PC-9 (cell line): ENCODE measurements around the gene PLXND1. TPM values are rescaled to one million over a fixed set of nuclear protein-coding genes. Genes with fewer than 3 reads are reported as not detected.

Experiments used
- BruUV-seq: library from RNA; stranded (reverse); fragments of 400-500 nt; replicated peaks from 2 replicates; lab custom pipeline; 2021; lab: Mats Ljungman, UMichigan
- CTCF ChIA-PET: fragments of 300-600 bp; sonication (Branson Sonifier 250); formaldehyde crosslinking; loops from one replicate; lab custom pipeline; 2022; ENCODE audit warnings: antibody characterized with exemption; lab: Charles Lee
- POLR2A ChIA-PET: fragments of 300-600 bp; sonication (Branson Sonifier 250); formaldehyde crosslinking; loops from one replicate; lab custom pipeline; 2022; ENCODE audit warnings: antibody characterized with exemption; ENCODE audit not compliant: unreplicated experiment; lab: Charles Lee
- DNase-seq, 2 experiments: peaks; one replicate each; pipeline versions ENCODE4 v3.0.0 to v3.0.0-alpha.2; 2015 to 2022; ENCODE audit warnings: mixed read lengths in 1 of 2
- H2AFZ ChIP-seq: fragments of 200-600 bp; sonication (generic); 2 replicates; pipeline ENCODE4 v1.8.1; 2017; ENCODE audit warnings: antibody characterized with exemption
- H3F3A ChIP-seq: fragments of 200-600 bp; sonication (generic); 2 replicates; pipeline ENCODE4 v1.8.1; 2017; ENCODE audit warnings: antibody characterized with exemption, mild to moderate bottlenecking, low read depth; ENCODE audit not compliant: insufficient read depth
- H3K27ac ChIP-seq: fragments of 200-600 bp; sonication (generic); 2 replicates; pipeline ENCODE4 v1.6.1; 2016; ENCODE audit warnings: mixed run types
- H3K27me3 ChIP-seq: fragments of 200-600 bp; sonication (generic); 2 replicates; pipeline ENCODE4 v1.6.1; 2016; ENCODE audit warnings: low read depth, mixed run types; ENCODE audit not compliant: insufficient read depth
- H3K36me3 ChIP-seq: fragments of 200-600 bp; sonication (generic); 2 replicates; pipeline ENCODE4 v1.6.1; 2016; ENCODE audit warnings: low read depth, mixed run types
- H3K4me1 ChIP-seq: fragments of 200-600 bp; sonication (generic); replicated peaks from 2 replicates; pipeline ENCODE4 v1.6.1; 2016; ENCODE audit warnings: mixed run types; ENCODE audit not compliant: insufficient read depth
- H3K4me2 ChIP-seq: fragments of 200-600 bp; sonication (generic); 2 replicates; pipeline ENCODE4 v1.6.1; 2017; ENCODE audit warnings: mixed run types
- H3K4me3 ChIP-seq: fragments of 200-600 bp; sonication (generic); 2 replicates; pipeline ENCODE4 v1.6.1; 2016; ENCODE audit warnings: mixed run types
- H3K79me2 ChIP-seq: fragments of 200-600 bp; sonication (generic); 2 replicates; pipeline ENCODE4 v1.6.1; 2017; ENCODE audit warnings: low read depth, mixed run types
- H3K9me2 ChIP-seq: fragments of 200-600 bp; sonication (generic); 2 replicates; pipeline ENCODE4 v1.8.1; 2017; ENCODE audit warnings: mild to moderate bottlenecking; ENCODE audit not compliant: insufficient read depth
- H3K9me3 ChIP-seq: fragments of 200-600 bp; sonication (generic); 2 replicates; pipeline ENCODE4 v1.8.1; 2016; ENCODE audit warnings: low read depth; ENCODE audit not compliant: insufficient read depth
- H4K20me1 ChIP-seq: fragments of 200-600 bp; sonication (generic); 2 replicates; pipeline ENCODE4 v1.8.1; 2017; ENCODE audit not compliant: insufficient read depth
- EZH2 ChIP-seq: fragments of 200-600 bp; sonication (generic); IDR thresholded peaks from 2 replicates; pipeline ENCODE4 v1.8.0; 2017; ENCODE audit warnings: antibody characterized with exemption, low read depth
- intact Hi-C: fragments of 100-400 bp; cut with micrococcal nuclease; formaldehyde crosslinking; loops from one replicate; pipeline ENCODE4 v1.10.0; 2022; ENCODE audit not compliant: unreplicated experiment
- total RNA-seq: library from RNA; stranded (reverse); gene quantifications from 2 replicates; pipeline ENCODE4 v1.2.3, GENCODE V29; 2021
- TF ChIP-seq, protein P1 (sequence below): fragments of 200-600 bp; sonication (generic); conservative IDR thresholded peaks from 2 replicates; pipeline ENCODE4 v1.6.1; 2017; ENCODE audit warnings: mixed run types, antibody characterized with exemption, mild to moderate bottlenecking, moderate library complexity

PLXND1 gene
- total RNA-seq, 1 experiment from 2014 or later: 44.4 TPM

DNA sequence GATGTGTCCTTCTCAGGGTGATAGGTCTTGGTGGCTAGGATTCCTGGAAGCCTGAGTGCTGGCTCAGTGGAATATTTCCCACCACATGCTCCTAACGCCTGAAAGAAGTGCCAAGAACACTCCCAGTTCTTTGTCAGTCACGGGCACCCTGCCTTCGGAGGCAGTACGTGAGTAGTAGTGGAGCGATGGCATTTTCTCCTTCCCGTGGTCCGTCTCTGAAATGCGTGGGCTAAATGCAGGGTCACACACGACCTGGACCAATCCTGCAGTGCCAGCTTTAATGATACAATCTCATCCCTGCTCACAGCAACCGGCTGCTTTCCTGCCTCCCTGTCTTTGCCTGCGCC is 49.0 kb downstream of the PLXND1 start:
- Histone ChIP-seq H3K4me3 (no peak overlapping the region), H3K36me3 (no peaks in the 10 kb centered on the region), H2AFZ (no peak overlapping the region), H3K4me2 (no peak overlapping the region), H3K4me1 (peaks cover 26% of the 10 kb centered on the region), H3K27ac (no peak overlapping the region), H3K27me3 (no peaks in the 10 kb centered on the region), H3K9me2 (no peaks in the 10 kb centered on the region), H3F3A (peaks cover 8% of the 10 kb centered on the region; the same call in 1 of the 2 replicates), H3K9me3 (no peaks in the 10 kb centered on the region), H4K20me1 (no peaks in the 10 kb centered on the region), H3K79me2 (no peaks in the 10 kb centered on the region)
- TF ChIP-seq EZH2: no peak
- TF ChIP-seq, protein P1, sequence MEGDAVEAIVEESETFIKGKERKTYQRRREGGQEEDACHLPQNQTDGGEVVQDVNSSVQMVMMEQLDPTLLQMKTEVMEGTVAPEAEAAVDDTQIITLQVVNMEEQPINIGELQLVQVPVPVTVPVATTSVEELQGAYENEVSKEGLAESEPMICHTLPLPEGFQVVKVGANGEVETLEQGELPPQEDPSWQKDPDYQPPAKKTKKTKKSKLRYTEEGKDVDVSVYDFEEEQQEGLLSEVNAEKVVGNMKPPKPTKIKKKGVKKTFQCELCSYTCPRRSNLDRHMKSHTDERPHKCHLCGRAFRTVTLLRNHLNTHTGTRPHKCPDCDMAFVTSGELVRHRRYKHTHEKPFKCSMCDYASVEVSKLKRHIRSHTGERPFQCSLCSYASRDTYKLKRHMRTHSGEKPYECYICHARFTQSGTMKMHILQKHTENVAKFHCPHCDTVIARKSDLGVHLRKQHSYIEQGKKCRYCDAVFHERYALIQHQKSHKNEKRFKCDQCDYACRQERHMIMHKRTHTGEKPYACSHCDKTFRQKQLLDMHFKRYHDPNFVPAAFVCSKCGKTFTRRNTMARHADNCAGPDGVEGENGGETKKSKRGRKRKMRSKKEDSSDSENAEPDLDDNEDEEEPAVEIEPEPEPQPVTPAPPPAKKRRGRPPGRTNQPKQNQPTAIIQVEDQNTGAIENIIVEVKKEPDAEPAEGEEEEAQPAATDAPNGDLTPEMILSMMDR: no peak
- ChIA-PET CTCF (no interaction called here), POLR2A (no interaction called here)
- no peak for DNase-seq
- intact Hi-C loops: no loop called here
- BruUV-seq: no TSS peak

DNA sequence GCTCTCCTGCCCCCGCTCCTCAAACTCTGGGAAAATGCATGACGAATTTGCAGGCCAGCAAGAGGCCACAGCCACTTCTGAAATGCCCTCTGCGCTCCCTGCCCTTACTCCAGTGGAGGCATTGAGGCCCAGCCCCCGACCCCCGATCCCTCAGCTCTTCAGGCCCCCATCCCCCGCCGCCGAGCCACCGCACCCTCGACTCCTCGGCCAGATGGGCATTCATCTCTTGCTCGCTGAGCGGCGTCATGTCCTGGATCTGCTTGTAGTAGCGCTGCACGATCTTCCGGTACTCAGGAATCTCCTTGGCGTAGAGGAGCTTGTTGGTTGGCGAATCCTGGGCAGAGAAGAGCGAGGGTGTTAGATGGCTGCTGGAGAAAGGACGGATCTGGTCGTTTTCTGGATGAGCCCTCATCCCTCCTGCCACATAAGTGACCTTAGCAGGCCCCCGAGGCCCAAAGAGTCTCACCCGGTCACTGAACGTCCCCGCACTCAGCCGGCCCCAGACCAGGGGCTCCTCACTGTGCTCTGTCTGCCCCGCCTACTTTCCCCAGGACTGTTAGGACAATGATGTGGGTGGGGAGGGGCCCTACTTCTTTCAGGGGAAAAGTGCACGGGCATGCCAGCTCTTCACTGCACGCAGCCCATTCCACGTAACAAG is 49.5 kb downstream of the PLXND1 start:
- Histone ChIP-seq H3K36me3 (no peaks in the 10 kb centered on the region), H3K27me3 (no peaks in the 10 kb centered on the region), H3K9me3 (no peaks in the 10 kb centered on the region), H3K4me3 (no peak overlapping the region), H3F3A (peaks cover 8% of the 10 kb centered on the region; the same call in 1 of the 2 replicates), H3K79me2 (no peaks in the 10 kb centered on the region), H3K9me2 (no peaks in the 10 kb centered on the region), H3K4me2 (no peak overlapping the region), H3K27ac (no peak overlapping the region), H4K20me1 (no peaks in the 10 kb centered on the region), H3K4me1 (peaks cover 26% of the 10 kb centered on the region), H2AFZ (no peak overlapping the region)
- BruUV-seq: no TSS peak
- POLR2A ChIA-PET: no interaction called here
- DNase-seq: no peak
- CTCF ChIA-PET: interaction anchor here (0.6 kb wide), 1 partner anchor 151 kb away, joined by 3 read pairs; no protein-coding TSS in a partner anchor
- intact Hi-C loops: no loop called here
- no peak for TF ChIP-seq EZH2
- TF ChIP-seq, protein P1: no peak

DNA sequence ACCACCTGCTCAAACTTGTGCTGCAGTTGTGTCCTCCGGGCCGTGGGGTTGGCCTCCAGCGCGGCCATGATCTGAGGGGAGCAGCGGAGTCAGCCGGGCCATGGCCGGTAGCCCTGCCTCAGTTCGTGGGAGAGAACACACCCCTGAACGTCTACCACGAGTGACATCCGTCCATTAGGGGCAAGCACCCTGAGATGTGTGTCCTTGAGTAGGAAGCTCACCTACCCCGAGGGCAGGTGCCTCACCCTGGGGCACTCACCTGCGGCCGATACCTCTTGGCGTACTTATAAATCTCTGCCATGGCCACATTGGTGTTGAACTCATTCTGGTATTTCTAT is 50.1 kb downstream of the PLXND1 start:
- Histone ChIP-seq H3K9me2 (no peaks in the 10 kb centered on the region), H3F3A (peaks cover 8% of the 10 kb centered on the region; the same call in 1 of the 2 replicates), H3K4me2 (no peak overlapping the region), H2AFZ (no peak overlapping the region), H4K20me1 (no peaks in the 10 kb centered on the region), H3K4me1 (peaks cover 26% of the 10 kb centered on the region), H3K27ac (no peak overlapping the region), H3K4me3 (no peak overlapping the region), H3K27me3 (no peaks in the 10 kb centered on the region), H3K9me3 (no peaks in the 10 kb centered on the region), H3K79me2 (no peaks in the 10 kb centered on the region), H3K36me3 (no peaks in the 10 kb centered on the region)
- TF ChIP-seq, protein P1: no peak
- no peak for DNase-seq
- ChIA-PET POLR2A (no interaction called here), CTCF (interaction anchor here (0.6 kb wide), 1 partner anchor 150 kb away, joined by 3 read pairs; no protein-coding TSS in a partner anchor)
- intact Hi-C loops: no loop called here
- BruUV-seq: no TSS peak
